SK-N-SH (cell line): ENCODE measurements around the gene SUPT7L. TPM values are rescaled to one million over a fixed set of nuclear protein-coding genes. Genes with fewer than 3 reads are reported as not detected.

ENCODE experiments used
- CTCF ChIA-PET: fragments of 300-600, 350-600 bp; formaldehyde crosslinking; extraction: SDS; loops from one replicate; lab custom pipeline; 2021; lab: Yijun Ruan, JAX
- POLR2A ChIA-PET: fragments of 350-600 bp; sonication (Branson Sonifier 250); formaldehyde crosslinking; extraction: SDS; loops from one replicate; lab custom pipeline; 2020; ENCODE audit warnings: antibody characterized with exemption, inconsistent platforms; lab: Yijun Ruan, JAX
- DNase-seq: peaks from one replicate; pipeline ENCODE4 v3.0.0; 2012
- H2AFZ ChIP-seq: fragments of 200-600 bp; sonication (generic); 2 replicates; pipeline ENCODE4 v1.8.1; 2016; ENCODE audit warnings: antibody characterized with exemption, mild to moderate bottlenecking, low read depth
- H3F3A ChIP-seq: fragments of 200-600 bp; sonication (generic); replicated peaks from 2 replicates; pipeline ENCODE3; 2016; ENCODE audit warnings: antibody characterized with exemption, mild to moderate bottlenecking; ENCODE audit not compliant: insufficient read depth
- H3K27ac ChIP-seq, 2 experiments: fragments of 200-500 bp in 1 of 2; fragments of 200-600 bp in 1 of 2; sonication (Bioruptor generic) in 1 of 2; sonication (generic), shearing (Covaris generic) in 1 of 2; 2 replicates each; pipeline versions ENCODE4 v1.5.1 to v1.6.1; 2014 to 2016; ENCODE audit warnings: low read depth in 2 of 2, inconsistent platforms in 1 of 2, low read length in 1 of 2, mild to moderate bottlenecking in 1 of 2, mixed read lengths in 1 of 2
- H3K27me3 ChIP-seq: fragments of 200-600 bp; sonication (generic), shearing (Covaris generic); 2 replicates; pipeline ENCODE4 v1.6.1; 2016; ENCODE audit warnings: mixed run types; ENCODE audit not compliant: insufficient read depth
- H3K36me3 ChIP-seq, 2 experiments: fragments of 200-500 bp in 1 of 2; fragments of 200-600 bp in 1 of 2; sonication (Bioruptor generic) in 1 of 2; sonication (generic) in 1 of 2; replicated peaks in 1 of 2; 2 replicates each; pipeline versions ENCODE3 to v1.5.1; 2014 to 2016; ENCODE audit warnings: low read length in 1 of 2, mild to moderate bottlenecking in 1 of 2; ENCODE audit not compliant: insufficient read depth in 2 of 2, control insufficient read depth in 1 of 2
- H3K4me1 ChIP-seq, 2 experiments: fragments of 200-500 bp in 1 of 2; fragments of 200-600 bp in 1 of 2; sonication (Bioruptor generic) in 1 of 2; sonication (generic), shearing (Covaris generic) in 1 of 2; 2 replicates each; pipeline versions ENCODE4 v1.5.1 to v1.6.1; 2014 to 2016; ENCODE audit warnings: low read depth in 1 of 2, low read length in 1 of 2, mixed run types in 1 of 2; ENCODE audit not compliant: insufficient read depth in 2 of 2, control insufficient read depth in 1 of 2
- H3K4me2 ChIP-seq: fragments of 200-600 bp; sonication (generic), shearing (Covaris generic); 2 replicates; pipeline ENCODE4 v1.6.1; 2017; ENCODE audit warnings: mixed run types
- H3K4me3 ChIP-seq, 2 experiments: fragments of 200-500 bp in 1 of 2; fragments of 200-600 bp in 1 of 2; sonication (Bioruptor generic) in 1 of 2; sonication (generic), shearing (Covaris generic) in 1 of 2; 2 replicates each; pipeline versions ENCODE4 v1.5.1 to v1.8.1; 2014 to 2016; ENCODE audit warnings: low read depth in 2 of 2, inconsistent platforms in 1 of 2, low read length in 1 of 2, mild to moderate bottlenecking in 1 of 2, mixed read lengths in 1 of 2, moderate library complexity in 1 of 2
- H3K79me2 ChIP-seq: fragments of 200-600 bp; sonication (generic); 2 replicates; pipeline ENCODE4 v1.8.1; 2017; ENCODE audit warnings: mild to moderate bottlenecking; ENCODE audit not compliant: insufficient read depth
- H3K9ac ChIP-seq: fragments of 200-600 bp; sonication (generic); 2 replicates; pipeline ENCODE4 v1.6.1; 2017; ENCODE audit warnings: mixed run types
- H3K9me2 ChIP-seq: fragments of 200-600 bp; sonication (generic); 2 replicates; pipeline ENCODE4 v1.6.1; 2017; ENCODE audit warnings: mixed run types
- H3K9me3 ChIP-seq: fragments of 200-600 bp; sonication (generic); 2 replicates; pipeline ENCODE4 v1.6.1; 2017; ENCODE audit warnings: mixed run types, mild to moderate bottlenecking, moderate library complexity
- H4K20me1 ChIP-seq: fragments of 200-600 bp; sonication (generic); 2 replicates; pipeline ENCODE4 v1.6.1; 2017; ENCODE audit warnings: mild to moderate bottlenecking, mixed run types; ENCODE audit not compliant: insufficient read depth
- CTCF ChIP-seq: fragments of 200-600 bp; sonication (generic); IDR thresholded peaks from 2 replicates; pipeline ENCODE4 v1.6.1; 2017; ENCODE audit warnings: antibody characterized with exemption, mild to moderate bottlenecking, moderate library complexity
- FOSL2 ChIP-seq: IDR thresholded peaks from 2 replicates; pipeline ENCODE4 v1.4.0; 2012; ENCODE audit warnings: low read depth, mild to moderate bottlenecking, moderate library complexity, borderline replicate concordance
- MAX ChIP-seq: IDR thresholded peaks from 2 replicates; pipeline ENCODE4 v1.4.0; 2012; ENCODE audit warnings: low read depth
- RFX5 ChIP-seq: IDR thresholded peaks from 2 replicates; pipeline ENCODE4 v1.6.1; 2012; ENCODE audit warnings: mild to moderate bottlenecking, improper control_type of control experiment, low read length
- SMC3 ChIP-seq: IDR thresholded peaks from 2 replicates; pipeline ENCODE4 v1.6.1; 2012; ENCODE audit warnings: low read depth, low read length, improper control_type of control experiment
- WGBS: methylation state at CpG from one replicate; pipeline ENCODE4 v1.1.6; 2017; ENCODE audit warnings: low lambda C conversion rate; 5-methylcytosine and 5-hydroxymethylcytosine counted together
- polyA plus RNA-seq, 3 experiments: library from polyadenylated mRNA; depleted of rRNA; stranded (reverse); fragments of >200 nt; gene quantifications; 2 replicates each; pipeline ENCODE4 v1.2.3, GENCODE V29; 2012
- small RNA-seq, 7 experiments: library from RNA; depleted of rRNA; stranded (forward); fragments of <200 nt; gene quantifications; one replicate each; pipeline ENCODE3, GENCODE V24; 2012

The SUPT7L gene
- polyA plus RNA-seq, 1 of the 3 experiments (the other 2 are of a cell fraction) = 49.7 TPM

DNA sequence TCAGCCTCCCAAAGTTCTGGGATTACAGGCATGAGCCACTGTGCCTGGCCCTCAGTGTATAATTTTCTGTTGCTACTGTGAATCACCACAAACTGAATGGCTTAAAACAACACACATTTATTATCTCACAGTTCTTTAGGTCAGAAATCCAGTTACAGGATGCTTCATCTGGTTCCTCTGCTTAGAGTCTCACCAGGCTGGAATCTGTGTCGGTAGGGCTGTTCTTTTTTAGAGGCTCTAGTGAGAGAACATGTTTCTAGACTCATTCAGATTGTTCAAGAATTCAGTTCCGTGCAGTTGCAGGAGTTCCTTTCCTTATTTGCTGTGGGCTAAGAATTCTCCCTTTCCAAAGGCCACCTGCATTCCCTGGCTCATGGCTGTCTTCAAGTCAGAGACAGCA lies 56.8 kb downstream of the SUPT7L start:
- Histone ChIP-seq H3K9me2 (no peaks in the 10 kb centered on the region), H4K20me1 (no peaks in the 10 kb centered on the region), H3K4me2 (no peak overlapping the region), H3K27me3 (no peaks in the 10 kb centered on the region), H3K79me2 (peaks cover 51% of the 10 kb centered on the region; the same call in 1 of the 2 replicates), H3K4me1 (no peaks in the 10 kb centered on the region), H3K36me3 (peaks cover 45 to 74% of the 10 kb centered on the region in 2 experiments)
- POLR2A ChIA-PET = no interaction called here
- DNase-seq = no peak
- TF ChIP-seq RFX5 (no peak), CTCF (no peak), SMC3 (no peak), MAX (no peak), FOSL2 (no peak)
- TF ChIP-seq, all 33 proteins: peak for 0
- Histone ChIP-seq H3F3A (peaks cover 10% of the 10 kb centered on the region), H3K27ac (peak overlapping the region in 1 of 2 experiments; percentile 38; a peak in 1 of 4 replicates), H2AFZ (no peak overlapping the region), H3K4me3 (no peak overlapping the region), H3K9ac (no peak overlapping the region), H3K9me3 (no peaks in the 10 kb centered on the region)
- 97% methylated on average over 2 of the region's 2 CpGs for WGBS
- CTCF ChIA-PET = no interaction called here

Small RNAs within 50 kb of the gene (small RNA-seq; reads per million reads assigned to genes)
- 0 reads per million in 7 experiments for gene RF00340

Other genes starting within 250 kb of the SUPT7L start
- 182 and 227 TPM in 2 replicates for gene NRBP1, start 235.0 kb downstream of the SUPT7L start, polyA plus RNA-seq (2012; rRNA removed)
- gene KRTCAP3, start 221.2 kb downstream of the SUPT7L start, polyA plus RNA-seq (2012; rRNA removed) = 3.6 and 4.1 TPM in 2 replicates
- gene IFT172, start 173.9 kb downstream of the SUPT7L start, polyA plus RNA-seq (2012; rRNA removed) = 28.2 and 31.3 TPM in 2 replicates
- 26.5 and 27.0 TPM in 2 replicates for gene FNDC4, start 168.4 kb downstream of the SUPT7L start, polyA plus RNA-seq (2012; rRNA removed)
- gene GCKR, start 166.8 kb downstream of the SUPT7L start, polyA plus RNA-seq (2012; rRNA removed) = 0.18 and 0.67 TPM in 2 replicates
- 22.3 and 36.5 TPM in 2 replicates for gene ZNF512, start 80.6 kb downstream of the SUPT7L start, polyA plus RNA-seq (2012; rRNA removed)
- 2.3 and 2.7 TPM in 2 replicates for gene CCDC121, start 34.6 kb downstream of the SUPT7L start, polyA plus RNA-seq (2012; rRNA removed)
- gene GPN1, start 34.6 kb downstream of the SUPT7L start, polyA plus RNA-seq (2012; rRNA removed) = 74.0 and 92.8 TPM in 2 replicates
- 9.4 and 9.8 TPM in 2 replicates for gene SLC4A1AP, start 275 bp upstream of the SUPT7L start, polyA plus RNA-seq (2012; rRNA removed)
- 132 and 153 TPM in 2 replicates for gene MRPL33, start 108.1 kb upstream of the SUPT7L start, polyA plus RNA-seq (2012; rRNA removed)
- 7.2 and 7.4 TPM in 2 replicates for gene RBKS, start 226.8 kb upstream of the SUPT7L start, polyA plus RNA-seq (2012; rRNA removed)
- gene BABAM2, start 227.1 kb upstream of the SUPT7L start, polyA plus RNA-seq (2012; rRNA removed) = 28.5 and 34.0 TPM in 2 replicates